ENCODE data around the gene C2orf15.

The C2orf15 gene

DNA sequence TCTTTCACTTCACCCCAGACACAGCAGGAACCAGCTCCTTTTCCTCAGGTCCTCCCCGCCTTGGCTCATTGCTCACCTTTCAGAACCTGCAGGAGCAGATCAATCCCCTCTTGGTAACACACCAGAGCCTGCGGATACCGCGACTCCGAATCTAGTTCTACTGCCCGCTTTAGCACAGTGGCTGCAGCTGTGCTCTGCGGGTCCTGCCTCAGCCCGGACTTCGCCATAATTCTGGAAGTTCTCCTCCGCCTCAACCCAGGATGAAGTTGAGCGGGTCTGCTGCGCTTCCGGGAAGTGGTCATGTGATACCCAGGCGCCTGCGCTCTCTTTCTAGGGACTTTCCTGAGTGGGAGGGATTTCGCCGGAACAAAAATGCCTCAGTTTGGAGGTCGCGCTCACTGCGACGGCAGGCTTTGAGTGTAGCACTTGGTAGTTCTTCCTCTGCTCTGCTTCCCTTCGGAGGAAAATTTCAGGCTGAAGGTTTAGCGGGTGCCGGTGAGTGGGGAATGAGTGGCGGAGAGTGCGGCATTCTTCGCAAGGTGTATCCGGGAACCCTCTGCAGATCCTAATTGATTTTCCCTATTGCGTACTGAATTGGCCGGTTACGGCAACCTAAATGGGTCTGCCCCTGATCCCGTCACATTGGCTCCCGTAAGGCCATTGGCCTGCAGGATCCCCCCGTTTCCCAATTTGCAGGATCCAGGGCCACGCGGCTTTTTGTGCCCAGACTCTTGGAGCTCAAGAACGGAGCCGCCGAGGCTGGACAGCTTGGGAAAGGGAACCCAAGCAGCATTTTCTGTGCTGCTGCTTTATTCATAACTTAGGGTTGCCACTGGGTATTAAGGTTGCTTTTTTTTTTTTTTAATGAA is 39.5 kb downstream of the C2orf15 start, which contains the start of the genes MITD1 and MRPL30 (continued):
- TF ChIP-seq HIC1 (tag by site-specific recombination; IDR thresholded peaks at IDR 0.05) (no peak), ZNF555 (tag by site-specific recombination; conservative IDR thresholded peaks at IDR 0.05) (no peak), KLF17 (tag by site-specific recombination; IDR thresholded peaks at IDR 0.05) (peak; percentile 85), ZNF423 (tag by site-specific recombination; IDR thresholded peaks at IDR 0.05) (no peak), ZNF211 (tag by site-specific recombination; IDR thresholded peaks at IDR 0.05; ENCODE audit: low read depth) (no peak), ZNF623 (tag by site-specific recombination; IDR thresholded peaks at IDR 0.05) (no peak), GLIS1 (tag by site-specific recombination; IDR thresholded peaks at IDR 0.05) (0 out of 2 replicates have a peak, but pooled peaks have one; percentile 14), PRDM4 (tag by site-specific recombination; IDR thresholded peaks at IDR 0.05) (peak; percentile 49; the same call in 1 of the 2 replicates), GLIS2 (tag by site-specific recombination; IDR thresholded peaks at IDR 0.05) (no peak), ZNF10 (tag by site-specific recombination; IDR thresholded peaks at IDR 0.05) (peak; percentile 66; the same call in 1 of the 2 replicates), ZNF670 (tag by site-specific recombination; IDR thresholded peaks at IDR 0.05; ENCODE audit: low read depth) (no peak), ZNF768 (tag by site-specific recombination; IDR thresholded peaks at IDR 0.05) (no peak), ZNF701 (tag by site-specific recombination; IDR thresholded peaks at IDR 0.05) (no peak), AEBP2 (tag by site-specific recombination; IDR thresholded peaks at IDR 0.05; ENCODE audit: borderline replicate concordance) (no peak), ZNF692 (tag by site-specific recombination; IDR thresholded peaks at IDR 0.05) (peak; percentile 55; the same call in 1 of the 2 replicates), KLF16 (tag by site-specific recombination; IDR thresholded peaks at IDR 0.05) (peak; percentile 98), ZNF654 (tag by site-specific recombination; IDR thresholded peaks at IDR 0.05; ENCODE audit: low read depth) (no peak), ZNF600 (tag by site-specific recombination; IDR thresholded peaks at IDR 0.05) (peak; percentile 83), SALL2 (tag by site-specific recombination; IDR thresholded peaks at IDR 0.05; ENCODE audit: borderline replicate concordance) (no peak), ZEB2 (tag by site-specific recombination; IDR thresholded peaks at IDR 0.05) (peak; percentile 57; the same call in 1 of the 2 replicates), PBX3 (CRISPR knock-in tag; IDR thresholded peaks at IDR 0.05) (no peak)
- TF ChIP-seq, protein P1, sequence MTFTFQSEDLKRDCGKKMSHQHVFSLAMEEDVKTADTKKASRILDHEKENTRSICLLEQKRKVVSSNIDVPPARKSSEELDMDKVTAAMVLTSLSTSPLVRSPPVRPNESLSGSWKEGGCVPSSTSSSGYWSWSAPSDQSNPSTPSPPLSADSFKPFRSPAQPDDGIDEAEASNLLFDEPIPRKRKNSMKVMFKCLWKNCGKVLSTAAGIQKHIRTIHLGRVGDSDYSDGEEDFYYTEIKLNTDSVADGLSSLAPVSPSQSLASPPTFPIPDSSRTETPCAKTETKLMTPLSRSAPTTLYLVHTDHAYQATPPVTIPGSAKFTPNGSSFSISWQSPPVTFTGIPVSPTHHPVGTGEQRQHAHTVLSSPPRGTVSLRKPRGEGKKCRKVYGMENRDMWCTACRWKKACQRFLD (tag by site-specific recombination; IDR thresholded peaks at IDR 0.05): no peak
- TF ChIP-seq, protein P2, sequence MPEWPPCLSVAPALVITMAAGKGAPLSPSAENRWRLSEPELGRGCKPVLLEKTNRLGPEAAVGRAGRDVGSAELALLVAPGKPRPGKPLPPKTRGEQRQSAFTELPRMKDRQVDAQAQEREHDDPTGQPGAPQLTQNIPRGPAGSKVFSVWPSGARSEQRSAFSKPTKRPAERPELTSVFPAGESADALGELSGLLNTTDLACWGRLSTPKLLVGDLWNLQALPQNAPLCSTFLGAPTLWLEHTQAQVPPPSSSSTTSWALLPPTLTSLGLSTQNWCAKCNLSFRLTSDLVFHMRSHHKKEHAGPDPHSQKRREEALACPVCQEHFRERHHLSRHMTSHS (tag by site-specific recombination; IDR thresholded peaks at IDR 0.05): no peak
- TF ChIP-seq, protein P3, sequence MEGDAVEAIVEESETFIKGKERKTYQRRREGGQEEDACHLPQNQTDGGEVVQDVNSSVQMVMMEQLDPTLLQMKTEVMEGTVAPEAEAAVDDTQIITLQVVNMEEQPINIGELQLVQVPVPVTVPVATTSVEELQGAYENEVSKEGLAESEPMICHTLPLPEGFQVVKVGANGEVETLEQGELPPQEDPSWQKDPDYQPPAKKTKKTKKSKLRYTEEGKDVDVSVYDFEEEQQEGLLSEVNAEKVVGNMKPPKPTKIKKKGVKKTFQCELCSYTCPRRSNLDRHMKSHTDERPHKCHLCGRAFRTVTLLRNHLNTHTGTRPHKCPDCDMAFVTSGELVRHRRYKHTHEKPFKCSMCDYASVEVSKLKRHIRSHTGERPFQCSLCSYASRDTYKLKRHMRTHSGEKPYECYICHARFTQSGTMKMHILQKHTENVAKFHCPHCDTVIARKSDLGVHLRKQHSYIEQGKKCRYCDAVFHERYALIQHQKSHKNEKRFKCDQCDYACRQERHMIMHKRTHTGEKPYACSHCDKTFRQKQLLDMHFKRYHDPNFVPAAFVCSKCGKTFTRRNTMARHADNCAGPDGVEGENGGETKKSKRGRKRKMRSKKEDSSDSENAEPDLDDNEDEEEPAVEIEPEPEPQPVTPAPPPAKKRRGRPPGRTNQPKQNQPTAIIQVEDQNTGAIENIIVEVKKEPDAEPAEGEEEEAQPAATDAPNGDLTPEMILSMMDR (tag by site-specific recombination; IDR thresholded peaks at IDR 0.05): no peak
